ENCODE measurements around the gene PAPPA2. TPM values are rescaled to one million over a fixed set of nuclear protein-coding genes. Genes with fewer than 3 reads are reported as not detected.

The PAPPA2 gene
- total RNA-seq, 1 experiment from 2014 or later = 0.81 TPM

- Histone ChIP-seq H4K8ac (replicated peaks; ENCODE audit: insufficient read length, low read depth, low read length) (no peak overlapping the region), H3K4me2 (ENCODE audit: insufficient read depth, insufficient read length, low read length) (no peak overlapping the region), H4K20me1 (ENCODE audit: control insufficient read depth, insufficient read depth, insufficient read length) (no peaks in the 10 kb centered on the region), H4K91ac (ENCODE audit: insufficient read length, low read depth, low read length) (no peak overlapping the region), H3K23ac (ENCODE audit: insufficient read length, low read depth, low read length) (no peak overlapping the region), H3K9ac (ENCODE audit: extremely low read depth, insufficient read length, low read length) (no peak overlapping the region), H2AFZ (ENCODE audit: low read length) (no peak overlapping the region), H3K27ac (ENCODE audit: insufficient read length, low read depth, low read length) (no peak overlapping the region), H2BK12ac (ENCODE audit: insufficient read length, low read depth, low read length) (no peak overlapping the region), H2BK120ac (ENCODE audit: low read depth, low read length, poor library complexity, severe bottlenecking) (no peak overlapping the region), H2BK15ac (ENCODE audit: low read depth, low read length) (no peak overlapping the region), H3K4ac (ENCODE audit: low read depth, low read length) (no peak overlapping the region), H2BK5ac (ENCODE audit: insufficient read length, low read length) (no peak overlapping the region), H3T11ph (ENCODE audit: low read length) (no peak overlapping the region), H3K56ac (ENCODE audit: insufficient read length, low read depth, low read length) (no peak overlapping the region), H3K14ac (ENCODE audit: insufficient read depth, low read length) (no peak overlapping the region), H2BK20ac (ENCODE audit: low read depth, low read length, poor library complexity, severe bottlenecking) (no peak overlapping the region), H3K4me1 (ENCODE audit: insufficient read depth, low read length) (no peaks in the 10 kb centered on the region), H3K79me1 (ENCODE audit: insufficient read depth, low read depth, low read length, poor library complexity, severe bottlenecking) (no peaks in the 10 kb centered on the region), H3K79me2 (ENCODE audit: insufficient read depth, low read length) (no peaks in the 10 kb centered on the region), H3K18ac (ENCODE audit: insufficient read length, low read depth, low read length) (no peak overlapping the region), H3K9me3 (ENCODE audit: control insufficient read depth, low read depth, low read length) (no peaks in the 10 kb centered on the region), H3K23me2 (ENCODE audit: insufficient read length, low read depth, low read length, poor library complexity, severe bottlenecking) (no peaks in the 10 kb centered on the region), H4K5ac (ENCODE audit: insufficient read length, low read depth, low read length) (no peak overlapping the region), H3K27me3 (ENCODE audit: insufficient read depth, low read length) (no peaks in the 10 kb centered on the region), H2AK5ac (ENCODE audit: insufficient read length, low read length) (no peak overlapping the region)
- WGBS (ENCODE audit: extremely low coverage, insufficient read length, low lambda C conversion rate) = no CpG with 5 or more reads among the region's 5 CpGs
- H3K9me3 Mint-ChIP-seq = no peaks in the 10 kb centered on the region
- no peaks in the 10 kb centered on the region for H3K4me1 Mint-ChIP-seq
- no peak overlapping the region for H3K27ac Mint-ChIP-seq
- DNase-seq = no peak
- no peaks in the 10 kb centered on the region for H3K27me3 Mint-ChIP-seq (ENCODE audit: low read depth)
- H3K36me3 Mint-ChIP-seq (ENCODE audit: insufficient read depth in 1 of 3, low read depth in 3 of 3) = no peaks in the 10 kb centered on the region
- H3K4me3 Mint-ChIP-seq = no peak overlapping the region
- no peak for TF ChIP-seq CTCF (conservative IDR thresholded peaks at IDR 0.05)
Measured at GRCh38 chr1:176838276-176838995, 375.5 kb downstream of the PAPPA2 start.
